H1 (cell line): ENCODE data around the gene SEMA4C. TPM values are rescaled to one million over a fixed set of nuclear protein-coding genes. Genes with fewer than 3 reads are reported as not detected.

Source experiments
- CTCF ChIA-PET: fragments of 300-600 bp; sonication (Branson Sonifier 250); formaldehyde crosslinking; loops from one replicate; lab custom pipeline; 2021; ENCODE audit not compliant: partially characterized antibody; lab: Charles Lee
- POLR2A ChIA-PET: fragments of 300-600 bp; sonication (Branson Sonifier 250); formaldehyde crosslinking; loops from one replicate; lab custom pipeline; 2021; ENCODE audit warnings: inconsistent platforms; ENCODE audit not compliant: partially characterized antibody; lab: Charles Lee
- DNase-seq, 2 experiments: peaks; one replicate each; pipeline versions ENCODE4 v3.0.0 to v3.0.0-alpha.2; 2010 to 2022; ENCODE audit warnings: low spot score in 2 of 2, low read depth in 1 of 2, mixed read lengths in 1 of 2
- FAIRE-seq: peaks from 2 replicates; lab custom pipeline; 2011; peaks lifted over from hg19 to GRCh38; lab: Jason Lieb, UNC
- H2AFZ ChIP-seq: 2 replicates; pipeline ENCODE4 v1.8.1; 2012; ENCODE audit warnings: low read length, inconsistent platforms
- H2AK5ac ChIP-seq: 2 replicates; pipeline ENCODE4 v1.6.1; 2013; ENCODE audit warnings: low read depth, low read length
- H2BK120ac ChIP-seq: replicated peaks from 2 replicates; pipeline ENCODE3; 2013; ENCODE audit warnings: low read depth, low read length, inconsistent platforms
- H2BK12ac ChIP-seq: 2 replicates; pipeline ENCODE4 v1.6.1; 2013; ENCODE audit warnings: low read depth, low read length
- H2BK15ac ChIP-seq: 2 replicates; pipeline ENCODE4 v1.6.1; 2013; ENCODE audit warnings: low read length
- H2BK20ac ChIP-seq: 2 replicates; pipeline ENCODE4 v1.6.1; 2013; ENCODE audit warnings: low read length
- H2BK5ac ChIP-seq: 2 replicates; pipeline ENCODE4 v1.6.1; 2013; ENCODE audit warnings: low read depth, low read length
- H3K14ac ChIP-seq: 2 replicates; pipeline ENCODE4 v1.6.1; 2013; ENCODE audit warnings: inconsistent platforms; ENCODE audit not compliant: insufficient read length
- H3K18ac ChIP-seq: 2 replicates; pipeline ENCODE4 v1.6.1; 2013; ENCODE audit warnings: low read length; ENCODE audit errors: extremely low read depth
- H3K23ac ChIP-seq: 2 replicates; pipeline ENCODE4 v1.6.1; 2013; ENCODE audit warnings: inconsistent platforms; ENCODE audit not compliant: insufficient read length
- H3K23me2 ChIP-seq: 2 replicates; pipeline ENCODE4 v1.6.1; 2013; ENCODE audit warnings: low read depth, low read length
- H3K27ac ChIP-seq: 2 replicates; pipeline ENCODE4 v1.6.1; 2011; ENCODE audit warnings: low read depth, low read length, inconsistent platforms
- H3K27me3 ChIP-seq, 4 experiments: replicated peaks in 1 of 4; 1 replicate in 1 of 4; 2 replicates in 3 of 4; pipeline versions ENCODE4 v1.6.1 to v1.8.1; 2011 to 2013; ENCODE audit warnings: low read length in 3 of 4, mild to moderate bottlenecking in 3 of 4, inconsistent platforms in 2 of 4, mixed read lengths in 2 of 4, moderate library complexity in 1 of 4; ENCODE audit not compliant: control insufficient read depth in 3 of 4, insufficient read depth in 3 of 4; ENCODE audit errors: extremely low read depth in 1 of 4
- H3K36me3 ChIP-seq, 4 experiments: 2 replicates each; pipeline versions ENCODE4 v1.6.1 to v1.8.1; 2011 to 2013; ENCODE audit warnings: mild to moderate bottlenecking in 4 of 4, low read length in 3 of 4, moderate library complexity in 2 of 4, control low read depth in 1 of 4, inconsistent platforms in 1 of 4; ENCODE audit not compliant: insufficient read depth in 4 of 4, control insufficient read depth in 2 of 4
- H3K4ac ChIP-seq: replicated peaks from 2 replicates; pipeline ENCODE3; 2013; ENCODE audit warnings: low read length, low read depth, mixed read lengths, inconsistent platforms; ENCODE audit not compliant: insufficient read length
- H3K4me1 ChIP-seq, 4 experiments: replicated peaks in 1 of 4; 1 replicate in 1 of 4; 2 replicates in 3 of 4; pipeline versions ENCODE4 v1.6.1 to v1.8.1; 2011 to 2013; ENCODE audit warnings: low read length in 3 of 4, inconsistent platforms in 2 of 4, mixed read lengths in 1 of 4; ENCODE audit not compliant: insufficient read depth in 4 of 4, control insufficient read depth in 3 of 4
- H3K4me2 ChIP-seq, 2 experiments: 2 replicates each; pipeline versions ENCODE4 v1.6.1 to v1.8.1; 2011 to 2013; ENCODE audit warnings: low read depth in 2 of 2, low read length in 2 of 2, control low read depth in 1 of 2, inconsistent platforms in 1 of 2, mild to moderate bottlenecking in 1 of 2; ENCODE audit not compliant: insufficient read depth in 1 of 2
- H3K4me3 ChIP-seq, 4 experiments: fragments of 200-600, 300-600 bp in 1 of 4; sonication (generic), shearing (Covaris generic), sonication (Bioruptor Twin) in 1 of 4; 2 replicates each; pipeline versions ENCODE4 v1.5.1 to v1.8.1; 2011 to 2016; ENCODE audit warnings: low read length in 4 of 4, low read depth in 3 of 4, control low read depth in 2 of 4, inconsistent platforms in 2 of 4, mild to moderate bottlenecking in 2 of 4, mixed read lengths in 1 of 4, moderate library complexity in 1 of 4; ENCODE audit not compliant: insufficient read depth in 2 of 4; ENCODE audit errors: extremely low read depth in 1 of 4
- H3K56ac ChIP-seq: replicated peaks from 2 replicates; pipeline ENCODE3; 2013; ENCODE audit warnings: low read depth, mild to moderate bottlenecking, mixed read lengths, low read length, inconsistent platforms; ENCODE audit not compliant: insufficient read length
- H3K79me1 ChIP-seq: 2 replicates; pipeline ENCODE4 v1.6.1; 2013; ENCODE audit warnings: low read depth, low read length, control low read depth
- H3K79me2 ChIP-seq, 2 experiments: 2 replicates each; pipeline versions ENCODE4 v1.6.1 to v1.8.1; 2012 to 2013; ENCODE audit warnings: low read length in 2 of 2, mild to moderate bottlenecking in 2 of 2, inconsistent platforms in 1 of 2; ENCODE audit not compliant: insufficient read depth in 2 of 2, control insufficient read depth in 1 of 2
- H3K9ac ChIP-seq, 4 experiments: replicated peaks in 1 of 4; 1 replicate in 1 of 4; 2 replicates in 3 of 4; pipeline versions ENCODE4 v1.6.1 to v1.8.1; 2011 to 2013; ENCODE audit warnings: low read depth in 3 of 4, low read length in 3 of 4, control low read depth in 2 of 4, mild to moderate bottlenecking in 2 of 4, moderate library complexity in 2 of 4, inconsistent platforms in 1 of 4; ENCODE audit errors: extremely low read depth in 1 of 4
- H3K9me3 ChIP-seq, 2 experiments: 2 replicates each; pipeline versions ENCODE4 v1.6.1 to v1.8.1; 2012 to 2013; ENCODE audit warnings: mild to moderate bottlenecking in 2 of 2, moderate library complexity in 2 of 2, control low read depth in 1 of 2, inconsistent platforms in 1 of 2, low read depth in 1 of 2, low read length in 1 of 2, mixed read lengths in 1 of 2; ENCODE audit not compliant: insufficient read depth in 2 of 2
- H4K20me1 ChIP-seq, 2 experiments: replicated peaks in 1 of 2; 2 replicates each; pipeline versions ENCODE3 to v1.8.1; 2011 to 2013; ENCODE audit warnings: inconsistent platforms in 2 of 2, low read length in 2 of 2, mild to moderate bottlenecking in 1 of 2; ENCODE audit not compliant: insufficient read depth in 2 of 2, control insufficient read depth in 1 of 2
- H4K5ac ChIP-seq: 2 replicates; pipeline ENCODE4 v1.6.1; 2013; ENCODE audit warnings: low read length, low read depth, mixed read lengths, inconsistent platforms; ENCODE audit not compliant: insufficient read length
- H4K8ac ChIP-seq: 2 replicates; pipeline ENCODE4 v1.8.0; 2013; ENCODE audit warnings: mild to moderate bottlenecking, moderate library complexity, low read length, inconsistent platforms; ENCODE audit not compliant: insufficient read depth; ENCODE audit errors: extremely low read depth
- H4K91ac ChIP-seq: replicated peaks from 2 replicates; pipeline ENCODE3; 2013; ENCODE audit warnings: low read length, mixed read lengths, inconsistent platforms; ENCODE audit not compliant: insufficient read length
- NANOG ChIP-seq: IDR thresholded peaks from 2 replicates; pipeline ENCODE4 v1.6.1; 2011; ENCODE audit warnings: low read length, low read depth, mild to moderate bottlenecking, inconsistent platforms; ENCODE audit not compliant: insufficient read depth, poor library complexity, severe bottlenecking
- TBP ChIP-seq: IDR thresholded peaks from 2 replicates; pipeline ENCODE4 v1.6.1; 2011; ENCODE audit warnings: low read depth, low read length, improper control_type of control experiment
- WGBS, 2 experiments: shearing (Covaris generic) in 1 of 2; methylation state at CpG; one replicate each; pipeline versions ENCODE4 v1.1.6 to v1.1.7; 2013 to 2015; ENCODE audit warnings: low lambda C conversion rate in 2 of 2, mixed read lengths in 2 of 2, inconsistent platforms in 1 of 2, low coverage in 1 of 2, missing lambda C conversion rate in 1 of 2; ENCODE audit not compliant: insufficient replicate concordance in 2 of 2, insufficient coverage in 1 of 2, insufficient read length in 1 of 2; ENCODE audit errors: extremely low coverage in 1 of 2, missing lambda C conversion rate in 1 of 2; 5-methylcytosine and 5-hydroxymethylcytosine counted together
- polyA plus RNA-seq, 7 experiments: library from polyadenylated mRNA; depleted of rRNA in 3 of 7; stranded (reverse) in 5 of 7; unstranded in 2 of 7; fragments of >200 nt in 5 of 7; fragments of 200-250 nt in 2 of 7; gene quantifications; 1 replicate in 5 of 7; 2 replicates in 1 of 7; 4 replicates in 1 of 7; pipeline versions ENCODE4 v1.2.1 to v1.2.3, GENCODE V29; 2011 to 2013; ENCODE audit warnings: missing spikeins in 2 of 7, mixed read lengths in 2 of 7
- total RNA-seq: library from RNA; stranded (reverse); fragmentation: NEBNext Ultra II Directional; extraction: Animal tissue kit (Norgen Biotek cat#: 25700); gene quantifications from 2 replicates; pipeline ENCODE4 v1.2.1, GENCODE V29; 2021

SEMA4C gene
- total and polyA plus RNA-seq, 2 of the 8 experiments (the other 6 are each of a cell fraction or from before 2014, with no cell fraction given), result 47.5 to 67.3 TPM

GRCh38 chr2:96877042-96877451, 7.2 kb upstream of the SEMA4C start:
- POLR2A ChIA-PET, result interaction anchor here (0.6 to 2.8 kb wide), 4 partner anchors 8 to 105 kb away, joined by 3 to 9 read pairs (median 4); no protein-coding TSS in a partner anchor
- no peak overlapping the region for H2BK20ac ChIP-seq
- no peaks in the 10 kb centered on the region for H3K36me3 ChIP-seq
- H3K23me2 ChIP-seq, result peaks cover 2% of the 10 kb centered on the region; the same call in 1 of the 2 replicates
- H3K4me1 ChIP-seq, result peaks cover 11 to 40% (median 30%) of the 10 kb centered on the region in 4 experiments
- no peak for TF ChIP-seq TBP
- TF ChIP-seq NANOG, result no peak
- TF ChIP-seq, all 59 proteins: peak for 0
- no peaks in the 10 kb centered on the region for H4K20me1 ChIP-seq
- H3K27ac ChIP-seq, result no peak overlapping the region
- peak overlapping the region; percentile 87; the same call in 1 of the 2 replicates for H2BK12ac ChIP-seq
- no peak overlapping the region for H3K9ac ChIP-seq
- peak overlapping the region; percentile 64; the same call in 1 of the 2 replicates for H2BK5ac ChIP-seq
- no peak overlapping the region for H3K14ac ChIP-seq
- H3K56ac ChIP-seq, result no peak overlapping the region
- no peaks in the 10 kb centered on the region for H3K9me3 ChIP-seq
- 80% methylated on average over 3 of the region's 6 CpGs; no CpG with 5 or more reads in 1 of the 2 experiments for WGBS, 2 experiments
- DNase-seq (no peak), FAIRE-seq (no peak)
- H2BK120ac ChIP-seq, result no peak overlapping the region
- no peak overlapping the region; a peak in 1 of 4 replicates for H3K4me2 ChIP-seq
- no peaks in the 10 kb centered on the region for H3K79me2 ChIP-seq
- no peak overlapping the region for H4K5ac ChIP-seq
- H2BK15ac ChIP-seq, result peak overlapping the region; percentile 31; the same call in 1 of the 2 replicates
- no peak overlapping the region for H2AFZ ChIP-seq
- H4K91ac ChIP-seq, result no peak overlapping the region
- no peak overlapping the region for H3K4ac ChIP-seq
- CTCF ChIA-PET, result interaction anchor here (1.6 to 8.1 kb wide), 5 partner anchors 9 to 51 kb away, joined by 3 to 48 read pairs (median 11); partner anchors contain the start of gene ANKRD39
- no peak overlapping the region for H3K18ac ChIP-seq
- H3K79me1 ChIP-seq, result no peaks in the 10 kb centered on the region
- H2AK5ac ChIP-seq, result no peak overlapping the region
- H3K27me3 ChIP-seq, result no peaks in the 10 kb centered on the region
- no peak overlapping the region for H3K23ac ChIP-seq
- H3K4me3 ChIP-seq, result no peak overlapping the region
- H4K8ac ChIP-seq, result no peak overlapping the region
